Measurements from ENCODE around the gene TNFRSF19. TPM values are rescaled to one million over a fixed set of nuclear protein-coding genes. Genes with fewer than 3 reads are reported as not detected.
"Not testable (repeated sequence)": the region's sequence is repeated elsewhere in the genome, so short reads cannot be mapped to it uniquely, and the experiment has no call there.

TNFRSF19 gene
- total and polyA plus RNA-seq, 7 experiments from 2014 or later = 0.10 to 0.24 TPM; not detected in 5

DNA sequence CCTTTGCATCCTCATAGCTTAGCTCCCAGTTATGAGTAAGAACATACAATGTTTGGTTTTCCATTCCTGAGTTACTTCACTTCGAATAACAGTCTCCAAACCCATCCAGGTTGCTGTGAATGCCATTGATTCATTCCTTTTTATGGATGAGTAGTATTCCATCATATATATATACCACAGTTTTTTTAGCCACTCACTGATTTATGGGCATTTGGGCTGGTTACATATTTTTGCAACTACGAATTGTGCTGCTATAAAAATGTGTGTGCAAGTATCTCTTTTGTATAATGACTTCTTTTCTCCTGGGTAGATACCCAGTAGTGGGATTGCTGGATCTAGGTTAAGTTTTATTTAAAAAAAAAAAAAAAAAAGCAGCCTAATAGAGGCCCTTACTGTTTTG, 14.1 kb downstream of the TNFRSF19 start:
- H3K27me3 ChIP-seq (ENCODE audit: control insufficient read depth in 2 of 2, insufficient read depth in 2 of 2, low read length in 2 of 2) = peaks cover 0 to 11% of the 10 kb centered on the region in 2 donors
- intact Hi-C loops (cut with micrococcal nuclease) = no loop called here
- Mint-ChIP-seq H3K4me1 (peaks cover 0 to 7% (median 6%) of the 10 kb centered on the region in 7 donors), H3K4me3 (no peak overlapping the region), H3K27me3 (peaks cover 35 to 61% (median 49%) of the 10 kb centered on the region in 5 donors), H3K9me3 (no peaks in the 10 kb centered on the region), H3K27ac (no peak overlapping the region), H3K36me3 (peaks cover 0 to 3% (median 0%) of the 10 kb centered on the region in 5 donors)
- CTCF ChIA-PET = no interaction called here
- H3K9me3 ChIP-seq (ENCODE audit: control insufficient read depth in 2 of 3, low read length in 3 of 3) = no peaks in the 10 kb centered on the region
- no peaks in the 10 kb centered on the region for H3K4me1 ChIP-seq (ENCODE audit: control insufficient read depth in 2 of 2, insufficient read depth in 2 of 2, low read length in 2 of 2)
- POLR2A ChIA-PET = no interaction called here
- DNase-seq = no peak
- no peak for ATAC-seq
- no peak overlapping the region for H3K4me3 ChIP-seq (ENCODE audit: low read length)
- no peaks in the 10 kb centered on the region for H3K36me3 ChIP-seq (ENCODE audit: control insufficient read depth in 2 of 3, insufficient read depth in 3 of 3, low read length in 3 of 3)
- no peak overlapping the region for H3K27ac ChIP-seq (ENCODE audit: low read depth, low read length)

GRCh38 chr13:23586336-23586735, 16.1 kb downstream of the TNFRSF19 start:
- CTCF ChIA-PET = no interaction called here
- peaks cover 27 to 49% (median 42%) of the 10 kb centered on the region in 5 donors for H3K27me3 Mint-ChIP-seq
- H3K4me1 Mint-ChIP-seq = no peaks in the 10 kb centered on the region
- H3K27me3 ChIP-seq (ENCODE audit: control insufficient read depth in 2 of 2, insufficient read depth in 2 of 2, low read length in 2 of 2) = no peaks in the 10 kb centered on the region
- peaks cover 0 to 3% (median 0%) of the 10 kb centered on the region in 5 donors for H3K36me3 Mint-ChIP-seq
- H3K36me3 ChIP-seq (ENCODE audit: control insufficient read depth in 2 of 3, insufficient read depth in 3 of 3, low read length in 3 of 3) = no peaks in the 10 kb centered on the region
- ATAC-seq (no peak), DNase-seq (no peak)
- no peaks in the 10 kb centered on the region for H3K9me3 Mint-ChIP-seq
- H3K4me3 ChIP-seq (ENCODE audit: low read length) = no peak overlapping the region
- no peak overlapping the region for H3K4me3 Mint-ChIP-seq
- no peaks in the 10 kb centered on the region for H3K4me1 ChIP-seq (ENCODE audit: control insufficient read depth in 2 of 2, insufficient read depth in 2 of 2, low read length in 2 of 2)
- intact Hi-C loops (cut with micrococcal nuclease) = no loop called here
- no peaks in the 10 kb centered on the region for H3K9me3 ChIP-seq (ENCODE audit: control insufficient read depth in 2 of 3, low read length in 3 of 3)
- H3K27ac Mint-ChIP-seq = no peak overlapping the region
- POLR2A ChIA-PET = no interaction called here
- no peak overlapping the region for H3K27ac ChIP-seq (ENCODE audit: low read depth, low read length)

- ChIA-PET POLR2A (no interaction called here), CTCF (no interaction called here)
- Histone ChIP-seq H3K9me3 (ENCODE audit: control insufficient read depth in 2 of 3, low read length in 3 of 3) (no peaks in the 10 kb centered on the region), H3K4me3 (ENCODE audit: low read length) (no peak overlapping the region), H3K36me3 (ENCODE audit: control insufficient read depth in 2 of 3, insufficient read depth in 3 of 3, low read length in 3 of 3) (no peaks in the 10 kb centered on the region), H3K4me1 (ENCODE audit: control insufficient read depth in 2 of 2, insufficient read depth in 2 of 2, low read length in 2 of 2) (no peaks in the 10 kb centered on the region), H3K27ac (ENCODE audit: low read depth, low read length) (no peak overlapping the region), H3K27me3 (ENCODE audit: control insufficient read depth in 2 of 2, insufficient read depth in 2 of 2, low read length in 2 of 2) (no peaks in the 10 kb centered on the region)
- Mint-ChIP-seq H3K4me3 (no peak overlapping the region), H3K36me3 (no peaks in the 10 kb centered on the region), H3K27ac (no peak overlapping the region), H3K27me3 (peaks cover 19 to 39% (median 29%) of the 10 kb centered on the region in 5 donors), H3K4me1 (no peaks in the 10 kb centered on the region), H3K9me3 (peaks cover 0 to 2% (median 0%) of the 10 kb centered on the region in 11 donors)
- intact Hi-C loops (cut with micrococcal nuclease) = no loop called here
- DNase-seq = no peak
- no peak for ATAC-seq
Measured at GRCh38 chr13:23588666-23589065, 18.5 kb downstream of the TNFRSF19 start.

DNA sequence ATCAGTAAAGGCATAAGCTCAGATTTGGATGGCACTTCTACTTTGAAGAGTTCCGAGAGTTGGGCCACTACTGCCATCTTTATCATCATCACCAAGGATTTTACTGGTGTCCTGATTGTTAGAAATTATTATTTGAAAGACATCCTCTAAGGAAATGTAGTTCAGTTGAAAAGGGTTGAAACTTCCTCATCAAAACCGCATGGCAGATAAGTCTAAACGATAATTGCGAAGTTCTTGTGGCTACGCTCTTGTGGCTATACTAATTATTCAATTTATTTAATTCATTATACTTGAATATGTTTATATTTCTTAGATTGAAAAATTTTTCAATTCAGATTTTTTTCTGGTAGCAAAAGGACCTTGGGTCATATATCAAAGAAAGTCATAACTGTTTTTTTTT, 22.4 kb downstream of the TNFRSF19 start:
- Histone ChIP-seq H3K9me3 (ENCODE audit: control insufficient read depth in 2 of 3, low read length in 3 of 3) (no peaks in the 10 kb centered on the region), H3K36me3 (ENCODE audit: control insufficient read depth in 2 of 3, insufficient read depth in 3 of 3, low read length in 3 of 3) (no peaks in the 10 kb centered on the region), H3K27me3 (ENCODE audit: control insufficient read depth in 2 of 2, insufficient read depth in 2 of 2, low read length in 2 of 2) (no peaks in the 10 kb centered on the region), H3K4me1 (ENCODE audit: control insufficient read depth in 2 of 2, insufficient read depth in 2 of 2, low read length in 2 of 2) (no peaks in the 10 kb centered on the region), H3K4me3 (ENCODE audit: low read length) (no peak overlapping the region), H3K27ac (ENCODE audit: low read depth, low read length) (no peak overlapping the region)
- H3K27ac Mint-ChIP-seq = no peak overlapping the region
- intact Hi-C loops (cut with micrococcal nuclease) = no loop called here
- CTCF ChIA-PET = no interaction called here
- peaks cover 0 to 4% (median 0%) of the 10 kb centered on the region in 5 donors for H3K36me3 Mint-ChIP-seq
- H3K27me3 Mint-ChIP-seq = peaks cover 29 to 40% (median 31%) of the 10 kb centered on the region in 5 donors
- DNase-seq = no peak
- H3K4me1 Mint-ChIP-seq = no peaks in the 10 kb centered on the region
- no peak for ATAC-seq
- peaks cover 0 to 5% (median 0%) of the 10 kb centered on the region in 11 donors for H3K9me3 Mint-ChIP-seq
- H3K4me3 Mint-ChIP-seq = no peak overlapping the region
- POLR2A ChIA-PET = no interaction called here

DNA sequence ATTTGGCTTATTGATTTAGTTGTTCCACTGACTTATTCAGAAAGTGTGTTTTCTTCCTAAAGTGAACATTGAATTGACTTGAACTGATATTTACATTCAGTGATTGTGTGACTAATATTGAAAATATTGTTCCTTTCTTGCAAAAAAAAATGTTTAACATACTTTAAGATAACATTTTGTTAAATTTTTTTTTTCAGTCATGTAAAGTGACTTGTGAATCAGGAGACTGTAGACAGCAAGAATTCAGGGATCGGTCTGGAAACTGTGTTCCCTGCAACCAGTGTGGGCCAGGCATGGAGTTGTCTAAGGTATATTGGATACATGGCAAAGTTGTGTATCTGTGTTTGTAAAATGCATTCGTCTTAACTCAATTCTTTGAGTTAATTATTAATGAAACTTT, 22.9 kb downstream of the TNFRSF19 start:
- Mint-ChIP-seq H3K36me3 (peaks cover 0 to 4% (median 0%) of the 10 kb centered on the region in 5 donors), H3K4me1 (no peaks in the 10 kb centered on the region), H3K4me3 (no peak overlapping the region), H3K27ac (no peak overlapping the region), H3K27me3 (peaks cover 29 to 42% (median 31%) of the 10 kb centered on the region in 5 donors), H3K9me3 (peaks cover 0 to 5% (median 0%) of the 10 kb centered on the region in 11 donors)
- no peak overlapping the region for H3K27ac ChIP-seq (ENCODE audit: low read depth, low read length)
- ChIA-PET CTCF (no interaction called here), POLR2A (no interaction called here)
- H3K9me3 ChIP-seq (ENCODE audit: control insufficient read depth in 2 of 3, low read length in 3 of 3) = no peaks in the 10 kb centered on the region
- H3K36me3 ChIP-seq (ENCODE audit: control insufficient read depth in 2 of 3, insufficient read depth in 3 of 3, low read length in 3 of 3) = no peaks in the 10 kb centered on the region
- intact Hi-C loops (cut with micrococcal nuclease) = no loop called here
- no peaks in the 10 kb centered on the region for H3K4me1 ChIP-seq (ENCODE audit: control insufficient read depth in 2 of 2, insufficient read depth in 2 of 2, low read length in 2 of 2)
- DNase-seq (no peak), ATAC-seq (no peak)
- no peak overlapping the region for H3K4me3 ChIP-seq (ENCODE audit: low read length)
- H3K27me3 ChIP-seq (ENCODE audit: control insufficient read depth in 2 of 2, insufficient read depth in 2 of 2, low read length in 2 of 2) = no peaks in the 10 kb centered on the region

GRCh38 chr13:23594290-23594689, 24.1 kb downstream of the TNFRSF19 start:
- ATAC-seq; DNase-seq; H3K27me3 ChIP-seq (ENCODE audit: control insufficient read depth in 2 of 2, insufficient read depth in 2 of 2, low read length in 2 of 2); POLR2A ChIA-PET; H3K4me3 Mint-ChIP-seq; H3K4me1 Mint-ChIP-seq; H3K27ac ChIP-seq (ENCODE audit: low read depth, low read length); H3K4me1 ChIP-seq (ENCODE audit: control insufficient read depth in 2 of 2, insufficient read depth in 2 of 2, low read length in 2 of 2); intact Hi-C loops (cut with micrococcal nuclease); H3K4me3 ChIP-seq (ENCODE audit: low read length); H3K27ac Mint-ChIP-seq; H3K36me3 ChIP-seq (ENCODE audit: control insufficient read depth in 2 of 3, insufficient read depth in 3 of 3, low read length in 3 of 3); H3K9me3 Mint-ChIP-seq; CTCF ChIA-PET; H3K9me3 ChIP-seq (ENCODE audit: control insufficient read depth in 2 of 3, low read length in 3 of 3); H3K36me3 Mint-ChIP-seq: not testable (repeated sequence)
- H3K27me3 Mint-ChIP-seq = peaks cover 26 to 45% (median 37%) of the 10 kb centered on the region in 5 donors

GRCh38 chr13:23598369-23598768, 28.2 kb downstream of the TNFRSF19 start:
- H3K4me1 Mint-ChIP-seq = no peaks in the 10 kb centered on the region
- ChIA-PET POLR2A (no interaction called here), CTCF (interaction anchor here (0.5 kb wide), 1 partner anchor 35 kb away, joined by 3 read pairs; no protein-coding TSS in a partner anchor)
- Histone ChIP-seq H3K4me1 (ENCODE audit: control insufficient read depth in 2 of 2, insufficient read depth in 2 of 2, low read length in 2 of 2) (no peaks in the 10 kb centered on the region), H3K4me3 (ENCODE audit: low read length) (no peak overlapping the region), H3K27me3 (ENCODE audit: control insufficient read depth in 2 of 2, insufficient read depth in 2 of 2, low read length in 2 of 2) (no peaks in the 10 kb centered on the region), H3K27ac (ENCODE audit: low read depth, low read length) (no peak overlapping the region), H3K36me3 (ENCODE audit: control insufficient read depth in 2 of 3, insufficient read depth in 3 of 3, low read length in 3 of 3) (no peaks in the 10 kb centered on the region), H3K9me3 (ENCODE audit: control insufficient read depth in 2 of 3, low read length in 3 of 3) (no peaks in the 10 kb centered on the region)
- H3K4me3 Mint-ChIP-seq = no peak overlapping the region
- ATAC-seq (no peak), DNase-seq (no peak)
- peaks cover 0 to 14% (median 7%) of the 10 kb centered on the region in 11 donors for H3K9me3 Mint-ChIP-seq
- peaks cover 32 to 63% (median 36%) of the 10 kb centered on the region in 5 donors for H3K27me3 Mint-ChIP-seq
- H3K36me3 Mint-ChIP-seq = peaks cover 0 to 7% (median 3%) of the 10 kb centered on the region in 5 donors
- no peak overlapping the region for H3K27ac Mint-ChIP-seq
- intact Hi-C loops (cut with micrococcal nuclease) = no loop called here

Measured in naive thymus-derived CD4-positive, alpha-beta T cell (primary cell).